ENCODE results near the gene PRKAG2.
"Not testable (repeated sequence)": the region's sequence is repeated elsewhere in the genome, so short reads cannot be mapped to it uniquely, and the experiment has no call there.

Gene PRKAG2

GRCh38 chr7:151544183-151544582, 332.7 kb downstream of the PRKAG2 start:
- Histone ChIP-seq H3K4me3 (no peak overlapping the region), H3K4me1 (peaks cover 13 to 41% (median 36%) of the 10 kb centered on the region in 10 experiments; a peak in 19 of 20 replicates), H3K27me3 (no peaks in the 10 kb centered on the region), H3K9ac (no peak overlapping the region), H4K20me1 (no peaks in the 10 kb centered on the region), H3K36me3 (no peaks in the 10 kb centered on the region), H3K4me2 (0 out of 22 replicates have a peak overlapping the region, but pooled peaks of 1 of the 11 experiments have one; percentile 25), H3K9me3 (replicated peaks in 1 of 11) (peaks cover 0 to 4% (median 0%) of the 10 kb centered on the region in 11 experiments; a peak in 1 of 22 replicates), H3K27ac (no peak overlapping the region)
- no peak for TF ChIP-seq Cebpa-rat (IDR thresholded peaks at IDR 0.05)

- Histone ChIP-seq H3K4me3 (no peak overlapping the region), H3K27me3 (no peaks in the 10 kb centered on the region), H3K4me1 (peaks cover 13 to 38% (median 31%) of the 10 kb centered on the region in 10 experiments; a peak in 19 of 20 replicates), H3K4me2 (no peak overlapping the region), H4K20me1 (no peaks in the 10 kb centered on the region), H3K27ac (no peak overlapping the region), H3K36me3 (no peaks in the 10 kb centered on the region), H3K9me3 (replicated peaks in 1 of 11) (0 out of 22 replicates have a peak, but pooled peaks cover 0 to 4% (median 0%) of the 10 kb centered on the region in 11 experiments), H3K9ac (no peak overlapping the region)
- no peak for TF ChIP-seq Cebpa-rat (IDR thresholded peaks at IDR 0.05)
Measured at GRCh38 chr7:151542606-151543130, 334.2 kb downstream of the PRKAG2 start.

- no peak overlapping the region for H3K4me3 ChIP-seq
- no peak for TF ChIP-seq Cebpa-rat (IDR thresholded peaks at IDR 0.05)
- H3K4me1 ChIP-seq, result peaks cover 11 to 30% (median 24%) of the 10 kb centered on the region in 10 experiments; a peak in 19 of 20 replicates
- 0 out of 22 replicates have a peak, but pooled peaks cover 0 to 4% (median 0%) of the 10 kb centered on the region in 11 experiments for H3K9me3 ChIP-seq (replicated peaks in 1 of 11)
- H3K27me3 ChIP-seq, result no peaks in the 10 kb centered on the region
- H3K36me3 ChIP-seq, result no peaks in the 10 kb centered on the region
- H3K27ac ChIP-seq, result no peak overlapping the region
- H3K9ac ChIP-seq, result no peak overlapping the region
- H4K20me1 ChIP-seq, result no peaks in the 10 kb centered on the region
- no peak overlapping the region for H3K4me2 ChIP-seq
Measured at GRCh38 chr7:151541709-151542499, 335.0 kb downstream of the PRKAG2 start.

- no peak overlapping the region for H3K4me3 ChIP-seq
- TF ChIP-seq Cebpa-rat (IDR thresholded peaks at IDR 0.05), result no peak
- no peak overlapping the region for H3K9ac ChIP-seq
- peaks cover 0 to 6% (median 0%) of the 10 kb centered on the region in 11 experiments; a peak in 2 of 22 replicates for H3K9me3 ChIP-seq (replicated peaks in 1 of 11)
- no peaks in the 10 kb centered on the region for H3K36me3 ChIP-seq
- H3K27ac ChIP-seq, result no peak overlapping the region
- H4K20me1 ChIP-seq, result no peaks in the 10 kb centered on the region
- peak overlapping the region in 5 of 11 experiments; percentile 25 to 50 (median 39); a peak in 5 of 22 replicates for H3K4me2 ChIP-seq
- no peaks in the 10 kb centered on the region for H3K27me3 ChIP-seq
- H3K4me1 ChIP-seq, result peaks cover 6 to 22% (median 16%) of the 10 kb centered on the region in 10 experiments; a peak in 17 of 20 replicates
Measured at GRCh38 chr7:151540146-151540545, 336.8 kb downstream of the PRKAG2 start.

GRCh38 chr7:151539088-151539671, 337.7 kb downstream of the PRKAG2 start:
- no peak overlapping the region for H3K9ac ChIP-seq
- no peak overlapping the region for H3K27ac ChIP-seq
- H3K4me3 ChIP-seq, result no peak overlapping the region
- no peaks in the 10 kb centered on the region for H3K36me3 ChIP-seq
- peak overlapping the region in 8 of 11 experiments; percentile 13 to 50 (median 28); a peak in 7 of 22 replicates for H3K4me2 ChIP-seq
- H3K9me3 ChIP-seq (replicated peaks in 1 of 11), result peaks cover 0 to 6% (median 0%) of the 10 kb centered on the region in 11 experiments; a peak in 2 of 22 replicates
- peaks cover 3 to 22% (median 16%) of the 10 kb centered on the region in 10 experiments; a peak in 17 of 20 replicates for H3K4me1 ChIP-seq
- no peaks in the 10 kb centered on the region for H3K27me3 ChIP-seq
- no peak for TF ChIP-seq Cebpa-rat (IDR thresholded peaks at IDR 0.05)
- H4K20me1 ChIP-seq, result no peaks in the 10 kb centered on the region

- Histone ChIP-seq H3K4me1 (peaks cover 0 to 22% (median 16%) of the 10 kb centered on the region in 10 experiments; a peak in 14 of 20 replicates), H3K27ac (no peak overlapping the region), H3K9ac (no peak overlapping the region), H4K20me1 (no peaks in the 10 kb centered on the region), H3K4me2 (peak overlapping the region in 2 of 11 experiments; percentile 48 to 50; a peak in 3 of 22 replicates), H3K9me3 (replicated peaks in 1 of 11) (peaks cover 0 to 7% (median 0%) of the 10 kb centered on the region in 11 experiments; a peak in 4 of 22 replicates), H3K4me3 (no peak overlapping the region), H3K27me3 (no peaks in the 10 kb centered on the region), H3K36me3 (no peaks in the 10 kb centered on the region)
- TF ChIP-seq Cebpa-rat (IDR thresholded peaks at IDR 0.05), result no peak
Measured at GRCh38 chr7:151537818-151538561, 338.9 kb downstream of the PRKAG2 start.

- not testable (repeated sequence) for H3K4me2 ChIP-seq, H4K20me1 ChIP-seq, H3K27ac ChIP-seq, H3K36me3 ChIP-seq, H3K9ac ChIP-seq, H3K27me3 ChIP-seq, H3K4me3 ChIP-seq
- peaks cover 0 to 22% (median 16%) of the 10 kb centered on the region in 10 experiments; a peak in 14 of 20 replicates for H3K4me1 ChIP-seq
- H3K9me3 ChIP-seq (replicated peaks in 1 of 11), result peaks cover 13 to 25% (median 17%) of the 10 kb centered on the region in 11 experiments
Measured at GRCh38 chr7:151536178-151536577, 340.7 kb downstream of the PRKAG2 start.

- H3K4me2 ChIP-seq, result no peak overlapping the region
- H3K36me3 ChIP-seq, result 0 out of 22 replicates have a peak, but pooled peaks cover 0 to 6% (median 0%) of the 10 kb centered on the region in 11 experiments
- H3K27me3 ChIP-seq, result no peaks in the 10 kb centered on the region
- TF ChIP-seq Cebpa-rat (IDR thresholded peaks at IDR 0.05), result no peak
- H3K9me3 ChIP-seq (replicated peaks in 1 of 11), result peaks cover 33 to 48% (median 40%) of the 10 kb centered on the region in 11 experiments
- no peaks in the 10 kb centered on the region for H3K4me1 ChIP-seq
- no peak overlapping the region; a peak in 1 of 20 replicates for H3K4me3 ChIP-seq
- H3K9ac ChIP-seq, result no peak overlapping the region
- no peak overlapping the region for H3K27ac ChIP-seq
- no peaks in the 10 kb centered on the region for H4K20me1 ChIP-seq
Measured at GRCh38 chr7:151529842-151530241, 347.1 kb downstream of the PRKAG2 start.

Data from BLaER1 treated with 17β-estradiol and CSF1 and Interleukin-3, amounts not matched to agents 10 nM and 100 nM (cell line).